Stimulated activated CD4-positive, alpha-beta T cell treated with anti-CD3 and anti-CD28 coated beads, Interleukin-1b, Interleukin-23, amount 100 ng/mL, for 24 hours (primary cell): ENCODE measurements around the gene PRSS53.

ENCODE experiments used
- DNase-seq, 4 experiments: peaks; one replicate each; pipeline ENCODE4 v3.0.0-alpha.2; 2020; ENCODE audit warnings: low read depth in 4 of 4, low spot score in 1 of 4

PRSS53 gene

GRCh38 chr16:31055613-31056012, 33.1 kb downstream of the PRSS53 start:
- DNase-seq: no peak

- DNase-seq: no peak
Observed at GRCh38 chr16:31052114-31052513, 36.6 kb downstream of the PRSS53 start.

- no peak for DNase-seq
Observed at GRCh38 chr16:31050280-31051030, 38.3 kb downstream of the PRSS53 start.

- no peak for DNase-seq
Observed at GRCh38 chr16:31043898-31044481, 44.8 kb downstream of the PRSS53 start.

- no peak for DNase-seq
Observed at GRCh38 chr16:31043352-31043751, 45.4 kb downstream of the PRSS53 start.

GRCh38 chr16:31042866-31043265, 45.9 kb downstream of the PRSS53 start:
- DNase-seq: no peak

GRCh38 chr16:31038993-31039392, 49.8 kb downstream of the PRSS53 start:
- DNase-seq: no peak

GRCh38 chr16:31036691-31037090, 52.1 kb downstream of the PRSS53 start:
- no peak for DNase-seq

GRCh38 chr16:31033709-31034492, 54.8 kb downstream of the PRSS53 start:
- DNase-seq: peak; percentile 68 to 83 (median 81)
